Fibroblast of gingiva (primary cell): ENCODE measurements around the gene CACNA1F.

Experiments used
- DNase-seq: peaks from one replicate; pipeline ENCODE4 v3.0.0-alpha.2; 2011; ENCODE audit warnings: low read depth

Gene CACNA1F

GRCh38 chrX:49257074-49257790 is 24.1 kb upstream of the CACNA1F start:
- DNase-seq: no peak

GRCh38 chrX:49256268-49256995 is 23.3 kb upstream of the CACNA1F start:
- DNase-seq: no peak

- DNase-seq: no peak
Measured at GRCh38 chrX:49254639-49255038, 21.5 kb upstream of the CACNA1F start.

- no peak for DNase-seq
Measured at GRCh38 chrX:49251325-49251724, 18.2 kb upstream of the CACNA1F start.

- DNase-seq: no peak
Measured at GRCh38 chrX:49250578-49250977, 17.4 kb upstream of the CACNA1F start.

- no peak for DNase-seq
Measured at GRCh38 chrX:49250066-49250465, 16.9 kb upstream of the CACNA1F start.

GRCh38 chrX:49249616-49250015 is 16.5 kb upstream of the CACNA1F start:
- no peak for DNase-seq

- no peak for DNase-seq
Measured at GRCh38 chrX:49249071-49249470, 15.9 kb upstream of the CACNA1F start.

- no peak for DNase-seq
Measured at GRCh38 chrX:49247916-49248811, 15.0 kb upstream of the CACNA1F start.

- DNase-seq: no peak
Measured at GRCh38 chrX:49247346-49247745, 14.2 kb upstream of the CACNA1F start.

GRCh38 chrX:49246541-49246940 is 13.4 kb upstream of the CACNA1F start:
- DNase-seq: no peak

GRCh38 chrX:49244207-49244606 is 11.1 kb upstream of the CACNA1F start:
- DNase-seq: no peak

- no peak for DNase-seq
Measured at GRCh38 chrX:49243166-49243565, 10.0 kb upstream of the CACNA1F start.

GRCh38 chrX:49242545-49243066 is 9.5 kb upstream of the CACNA1F start:
- no peak for DNase-seq

GRCh38 chrX:49238735-49239134 is 5.6 kb upstream of the CACNA1F start:
- DNase-seq: no peak

GRCh38 chrX:49237060-49237459 is 3.9 kb upstream of the CACNA1F start:
- DNase-seq: no peak

- no peak for DNase-seq
Measured at GRCh38 chrX:49233887-49234555, 881 bp upstream of the CACNA1F start.

GRCh38 chrX:49232525-49232924 is 615 bp downstream of the CACNA1F start:
- no peak for DNase-seq

- DNase-seq: no peak
Measured at GRCh38 chrX:49231333-49232000, 1.7 kb downstream of the CACNA1F start.

GRCh38 chrX:49230500-49231232 is 2.5 kb downstream of the CACNA1F start:
- DNase-seq: no peak

GRCh38 chrX:49228185-49228584 is 5.0 kb downstream of the CACNA1F start:
- no peak for DNase-seq
